ENCODE measurements around the gene CTNND2.
"Not testable (repeated sequence)": the region's sequence is repeated elsewhere in the genome, so short reads cannot be mapped to it uniquely, and the experiment has no call there.

Gene CTNND2

GRCh38 chr5:11863911-11864310 lies 40.3 kb downstream of the CTNND2 start:
- no peak for DNase-seq (ENCODE audit: low read depth)

GRCh38 chr5:11857391-11857790 lies 46.9 kb downstream of the CTNND2 start:
- no peak for DNase-seq (ENCODE audit: low read depth)

GRCh38 chr5:11854936-11855335 lies 49.3 kb downstream of the CTNND2 start:
- no peak for DNase-seq (ENCODE audit: low read depth)

- DNase-seq (ENCODE audit: low read depth) = no peak
These were observed 50.5 kb downstream of the CTNND2 start for GRCh38 chr5:11853796-11854195.

GRCh38 chr5:11853140-11853539 lies 51.1 kb downstream of the CTNND2 start:
- no peak for DNase-seq (ENCODE audit: low read depth)

- DNase-seq (ENCODE audit: low read depth) = no peak
These were observed 51.5 kb downstream of the CTNND2 start for GRCh38 chr5:11852717-11853087.

GRCh38 chr5:11851965-11852716 lies 52.1 kb downstream of the CTNND2 start:
- no peak for DNase-seq (ENCODE audit: low read depth)

- no peak for DNase-seq (ENCODE audit: low read depth)
These were observed 52.8 kb downstream of the CTNND2 start for GRCh38 chr5:11851416-11851815.

GRCh38 chr5:11828566-11828965 lies 75.7 kb downstream of the CTNND2 start:
- DNase-seq (ENCODE audit: low read depth) = not testable (repeated sequence)

GRCh38 chr5:11822598-11822997 lies 81.6 kb downstream of the CTNND2 start:
- no peak for DNase-seq (ENCODE audit: low read depth)

- DNase-seq (ENCODE audit: low read depth) = no peak
These were observed 88.3 kb downstream of the CTNND2 start for GRCh38 chr5:11815916-11816315.

GRCh38 chr5:11815481-11815880 lies 88.8 kb downstream of the CTNND2 start:
- DNase-seq (ENCODE audit: low read depth) = no peak

- no peak for DNase-seq (ENCODE audit: low read depth)
These were observed 89.9 kb downstream of the CTNND2 start for GRCh38 chr5:11814373-11814772.

- DNase-seq (ENCODE audit: low read depth) = no peak
These were observed 94.8 kb downstream of the CTNND2 start for GRCh38 chr5:11809407-11809806.

GRCh38 chr5:11803436-11803835 lies 100.8 kb downstream of the CTNND2 start:
- DNase-seq (ENCODE audit: low read depth) = no peak

- DNase-seq (ENCODE audit: low read depth) = no peak
These were observed 103.2 kb downstream of the CTNND2 start for GRCh38 chr5:11801061-11801460.

GRCh38 chr5:11797132-11797531 lies 107.1 kb downstream of the CTNND2 start:
- no peak for DNase-seq (ENCODE audit: low read depth)

- no peak for DNase-seq (ENCODE audit: low read depth)
These were observed 110.8 kb downstream of the CTNND2 start for GRCh38 chr5:11793396-11793795.

- no peak for DNase-seq (ENCODE audit: low read depth)
These were observed 111.6 kb downstream of the CTNND2 start for GRCh38 chr5:11792621-11793020.

GRCh38 chr5:11791792-11792191 lies 112.5 kb downstream of the CTNND2 start:
- DNase-seq (ENCODE audit: low read depth) = no peak

- DNase-seq (ENCODE audit: low read depth) = no peak
These were observed 114.0 kb downstream of the CTNND2 start for GRCh38 chr5:11790201-11790600.

GRCh38 chr5:11785771-11786352 lies 118.4 kb downstream of the CTNND2 start:
- no peak for DNase-seq (ENCODE audit: low read depth)

- no peak for DNase-seq (ENCODE audit: low read depth)
These were observed 123.5 kb downstream of the CTNND2 start for GRCh38 chr5:11780641-11781345.

Data from EH (cell line).